Measurements from ENCODE around the gene TXLNB.

Gene TXLNB

GRCh38 chr6:139253656-139254055, 38.1 kb downstream of the TXLNB start:
- TF ChIP-seq, protein P1, sequence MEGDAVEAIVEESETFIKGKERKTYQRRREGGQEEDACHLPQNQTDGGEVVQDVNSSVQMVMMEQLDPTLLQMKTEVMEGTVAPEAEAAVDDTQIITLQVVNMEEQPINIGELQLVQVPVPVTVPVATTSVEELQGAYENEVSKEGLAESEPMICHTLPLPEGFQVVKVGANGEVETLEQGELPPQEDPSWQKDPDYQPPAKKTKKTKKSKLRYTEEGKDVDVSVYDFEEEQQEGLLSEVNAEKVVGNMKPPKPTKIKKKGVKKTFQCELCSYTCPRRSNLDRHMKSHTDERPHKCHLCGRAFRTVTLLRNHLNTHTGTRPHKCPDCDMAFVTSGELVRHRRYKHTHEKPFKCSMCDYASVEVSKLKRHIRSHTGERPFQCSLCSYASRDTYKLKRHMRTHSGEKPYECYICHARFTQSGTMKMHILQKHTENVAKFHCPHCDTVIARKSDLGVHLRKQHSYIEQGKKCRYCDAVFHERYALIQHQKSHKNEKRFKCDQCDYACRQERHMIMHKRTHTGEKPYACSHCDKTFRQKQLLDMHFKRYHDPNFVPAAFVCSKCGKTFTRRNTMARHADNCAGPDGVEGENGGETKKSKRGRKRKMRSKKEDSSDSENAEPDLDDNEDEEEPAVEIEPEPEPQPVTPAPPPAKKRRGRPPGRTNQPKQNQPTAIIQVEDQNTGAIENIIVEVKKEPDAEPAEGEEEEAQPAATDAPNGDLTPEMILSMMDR (IDR thresholded peaks at IDR 0.05; ENCODE audit: low read depth, low read length): no peak
- H3K4me3 ChIP-seq (replicated peaks in 1 of 2; ENCODE audit: low read depth in 2 of 2, low read length in 2 of 2): no peak overlapping the region
- DNase-seq (ENCODE audit: low read depth in 2 of 2): peak; percentile 20 to 25

DNA sequence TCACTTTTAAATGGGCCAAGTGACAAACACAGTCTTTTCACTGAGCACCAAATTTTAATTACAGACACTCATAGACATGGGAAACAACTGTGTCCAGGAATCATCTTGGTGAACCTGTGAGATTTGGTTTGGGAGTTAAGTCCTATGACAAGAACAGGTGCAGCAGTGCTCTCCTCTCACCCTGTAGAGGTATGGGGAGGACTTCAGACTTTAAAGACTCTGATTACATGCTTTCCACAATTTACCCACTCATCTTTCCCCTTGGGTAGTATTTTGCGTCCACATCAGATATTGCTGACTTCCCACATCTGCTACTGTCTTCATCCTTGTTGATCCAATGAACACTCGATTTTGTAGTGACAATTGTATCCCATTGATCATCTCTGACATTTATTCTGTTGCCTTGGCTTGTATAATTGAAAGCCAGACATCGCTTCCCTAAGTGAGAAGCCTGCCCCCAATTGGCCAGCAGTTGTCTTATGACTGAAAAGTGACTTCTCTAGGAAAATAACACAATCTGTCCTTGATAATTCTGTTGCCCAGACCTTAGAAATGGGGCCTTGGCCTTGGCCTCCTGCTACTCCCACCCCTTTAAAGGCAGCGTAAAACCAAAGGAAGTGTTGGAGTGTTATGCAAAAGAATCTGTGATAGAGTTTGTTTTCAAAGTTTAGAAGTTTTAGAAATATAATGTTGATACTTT, 40.0 kb downstream of the TXLNB start:
- no peak overlapping the region for H3K4me3 ChIP-seq (replicated peaks in 1 of 2; ENCODE audit: low read depth in 2 of 2, low read length in 2 of 2)
- TF ChIP-seq, protein P1 (IDR thresholded peaks at IDR 0.05; ENCODE audit: low read depth, low read length): no peak

GRCh38 chr6:139251045-139251690, 40.6 kb downstream of the TXLNB start:
- DNase-seq (ENCODE audit: low read depth in 2 of 2): peak in 1 of 2 donors; percentile 16
- TF ChIP-seq, protein P1 (IDR thresholded peaks at IDR 0.05; ENCODE audit: low read depth, low read length): no peak
- no peak overlapping the region for H3K4me3 ChIP-seq (replicated peaks in 1 of 2; ENCODE audit: low read depth in 2 of 2, low read length in 2 of 2)

More for the DNA sequence above, 40.0 kb downstream of the TXLNB start:
- DNase-seq (ENCODE audit: low read depth in 2 of 2): no peak

DNA sequence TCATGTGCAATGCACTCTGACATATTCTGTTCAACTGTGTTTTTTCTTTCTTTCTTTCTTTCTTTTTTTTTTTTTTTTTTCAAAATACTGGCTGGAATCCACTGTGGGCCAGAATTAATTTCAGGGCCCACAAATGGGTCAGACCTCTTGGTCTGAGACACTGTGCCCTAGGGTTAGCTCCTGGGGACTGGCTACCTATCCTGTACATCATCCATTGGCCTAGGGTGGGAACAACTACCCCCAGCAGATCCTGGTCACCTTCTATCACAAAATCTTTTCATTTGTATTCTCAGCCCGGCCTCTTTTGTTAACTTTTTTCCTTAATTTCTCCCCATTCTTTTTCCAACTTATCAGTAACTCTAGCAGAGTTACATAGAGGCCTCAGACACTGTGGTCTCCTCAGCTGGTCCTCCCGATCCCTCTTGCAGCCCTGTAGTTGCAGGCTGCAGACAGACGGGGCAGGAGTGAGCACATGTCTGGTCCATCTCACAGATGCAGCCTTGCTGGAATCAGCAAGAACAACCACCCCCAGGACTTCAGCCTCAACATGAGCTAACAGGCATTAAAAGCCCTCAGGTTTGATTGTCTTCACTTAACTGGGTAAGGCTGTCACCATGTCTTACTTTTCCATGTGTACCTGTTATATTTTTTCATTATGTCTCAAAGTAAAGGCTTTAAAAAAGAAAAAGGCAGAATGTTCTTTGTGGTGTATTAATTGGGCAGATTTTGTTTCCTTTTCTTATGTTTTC, 41.3 kb downstream of the TXLNB start:
- H3K4me3 ChIP-seq (replicated peaks in 1 of 2; ENCODE audit: low read depth in 2 of 2, low read length in 2 of 2): no peak overlapping the region
- peak; percentile 52 to 64 for DNase-seq (ENCODE audit: low read depth in 2 of 2)
- TF ChIP-seq, protein P1 (IDR thresholded peaks at IDR 0.05; ENCODE audit: low read depth, low read length): peak; percentile 88

- TF ChIP-seq, protein P1 (IDR thresholded peaks at IDR 0.05; ENCODE audit: low read depth, low read length): no peak
- H3K4me3 ChIP-seq (replicated peaks in 1 of 2; ENCODE audit: low read depth in 2 of 2, low read length in 2 of 2): no peak overlapping the region
- peak in 1 of 2 donors; percentile 14 for DNase-seq (ENCODE audit: low read depth in 2 of 2)
These were observed 42.4 kb downstream of the TXLNB start for GRCh38 chr6:139249395-139249794.

DNA sequence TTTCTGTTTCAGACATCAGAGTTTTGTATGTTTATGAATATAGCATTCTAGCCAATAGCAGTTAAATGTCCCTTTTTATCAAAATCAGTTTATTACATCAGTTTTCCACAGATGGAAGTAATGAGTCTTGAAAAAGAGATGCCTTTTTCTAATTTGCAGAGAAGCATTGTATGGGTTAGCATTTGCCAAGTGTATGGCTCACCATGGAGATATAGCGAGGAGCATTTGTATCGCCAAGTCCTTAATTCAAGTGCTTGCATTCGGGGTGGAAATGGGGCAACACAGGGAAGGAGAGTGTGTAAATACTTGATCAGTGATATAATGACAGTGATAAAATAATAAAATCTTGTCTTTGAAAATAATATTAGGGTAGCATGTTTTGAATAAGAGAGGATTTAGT, 42.9 kb downstream of the TXLNB start:
- TF ChIP-seq, protein P1 (IDR thresholded peaks at IDR 0.05; ENCODE audit: low read depth, low read length): no peak
- no peak overlapping the region for H3K4me3 ChIP-seq (replicated peaks in 1 of 2; ENCODE audit: low read depth in 2 of 2, low read length in 2 of 2)
- no peak for DNase-seq (ENCODE audit: low read depth in 2 of 2)

All from cardiac fibroblast (primary cell).